Measurements from ENCODE around the gene APP.

- TF ChIP-seq ZFP30 (CRISPR knock-in tag; IDR thresholded peaks at IDR 0.05) (no peak), TOX (CRISPR knock-in tag; IDR thresholded peaks at IDR 0.05; ENCODE audit: borderline replicate concordance) (no peak), POU6F1 (CRISPR knock-in tag; IDR thresholded peaks at IDR 0.05; ENCODE audit: borderline replicate concordance, low read depth) (no peak), CREB5 (CRISPR knock-in tag; IDR thresholded peaks at IDR 0.05; ENCODE audit: low read depth) (no peak), ESRRG (CRISPR knock-in tag; IDR thresholded peaks at IDR 0.05) (no peak), ARNTL (CRISPR knock-in tag; IDR thresholded peaks at IDR 0.05; ENCODE audit: borderline replicate concordance, low read depth) (no peak), ZNF565 (CRISPR knock-in tag; conservative IDR thresholded peaks at IDR 0.05; ENCODE audit: low read depth) (no peak), ZNF8 (CRISPR knock-in tag; IDR thresholded peaks at IDR 0.05) (no peak), RARB (CRISPR knock-in tag; IDR thresholded peaks at IDR 0.05) (no peak), PATZ1 (CRISPR knock-in tag; IDR thresholded peaks at IDR 0.05; ENCODE audit: borderline replicate concordance) (no peak), ZFP3 (CRISPR knock-in tag; IDR thresholded peaks at IDR 0.05) (no peak)
- TF ChIP-seq, protein P1, sequence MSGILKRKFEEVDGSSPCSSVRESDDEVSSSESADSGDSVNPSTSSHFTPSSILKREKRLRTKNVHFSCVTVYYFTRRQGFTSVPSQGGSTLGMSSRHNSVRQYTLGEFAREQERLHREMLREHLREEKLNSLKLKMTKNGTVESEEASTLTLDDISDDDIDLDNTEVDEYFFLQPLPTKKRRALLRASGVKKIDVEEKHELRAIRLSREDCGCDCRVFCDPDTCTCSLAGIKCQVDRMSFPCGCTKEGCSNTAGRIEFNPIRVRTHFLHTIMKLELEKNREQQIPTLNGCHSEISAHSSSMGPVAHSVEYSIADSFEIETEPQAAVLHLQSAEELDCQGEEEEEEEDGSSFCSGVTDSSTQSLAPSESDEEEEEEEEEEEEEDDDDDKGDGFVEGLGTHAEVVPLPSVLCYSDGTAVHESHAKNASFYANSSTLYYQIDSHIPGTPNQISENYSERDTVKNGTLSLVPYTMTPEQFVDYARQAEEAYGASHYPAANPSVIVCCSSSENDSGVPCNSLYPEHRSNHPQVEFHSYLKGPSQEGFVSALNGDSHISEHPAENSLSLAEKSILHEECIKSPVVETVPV (CRISPR knock-in tag; IDR thresholded peaks at IDR 0.05): no peak
- TF ChIP-seq, protein P2, sequence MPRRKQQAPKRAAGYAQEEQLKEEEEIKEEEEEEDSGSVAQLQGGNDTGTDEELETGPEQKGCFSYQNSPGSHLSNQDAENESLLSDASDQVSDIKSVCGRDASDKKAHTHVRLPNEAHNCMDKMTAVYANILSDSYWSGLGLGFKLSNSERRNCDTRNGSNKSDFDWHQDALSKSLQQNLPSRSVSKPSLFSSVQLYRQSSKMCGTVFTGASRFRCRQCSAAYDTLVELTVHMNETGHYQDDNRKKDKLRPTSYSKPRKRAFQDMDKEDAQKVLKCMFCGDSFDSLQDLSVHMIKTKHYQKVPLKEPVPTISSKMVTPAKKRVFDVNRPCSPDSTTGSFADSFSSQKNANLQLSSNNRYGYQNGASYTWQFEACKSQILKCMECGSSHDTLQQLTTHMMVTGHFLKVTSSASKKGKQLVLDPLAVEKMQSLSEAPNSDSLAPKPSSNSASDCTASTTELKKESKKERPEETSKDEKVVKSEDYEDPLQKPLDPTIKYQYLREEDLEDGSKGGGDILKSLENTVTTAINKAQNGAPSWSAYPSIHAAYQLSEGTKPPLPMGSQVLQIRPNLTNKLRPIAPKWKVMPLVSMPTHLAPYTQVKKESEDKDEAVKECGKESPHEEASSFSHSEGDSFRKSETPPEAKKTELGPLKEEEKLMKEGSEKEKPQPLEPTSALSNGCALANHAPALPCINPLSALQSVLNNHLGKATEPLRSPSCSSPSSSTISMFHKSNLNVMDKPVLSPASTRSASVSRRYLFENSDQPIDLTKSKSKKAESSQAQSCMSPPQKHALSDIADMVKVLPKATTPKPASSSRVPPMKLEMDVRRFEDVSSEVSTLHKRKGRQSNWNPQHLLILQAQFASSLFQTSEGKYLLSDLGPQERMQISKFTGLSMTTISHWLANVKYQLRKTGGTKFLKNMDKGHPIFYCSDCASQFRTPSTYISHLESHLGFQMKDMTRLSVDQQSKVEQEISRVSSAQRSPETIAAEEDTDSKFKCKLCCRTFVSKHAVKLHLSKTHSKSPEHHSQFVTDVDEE (CRISPR knock-in tag; IDR thresholded peaks at IDR 0.05): no peak
Measured at GRCh38 chr21:26207021-26207420, 36.5 kb upstream of the APP start.
